Measurements from ENCODE around the gene HS6ST2.

The HS6ST2 gene

GRCh38 chrX:132750331-132751062, 207.9 kb downstream of the HS6ST2 start:
- DNase-seq (ENCODE audit: insufficient read length, low spot score) (no peak), FAIRE-seq (no peak)
- TF ChIP-seq CTCF (IDR thresholded peaks at IDR 0.05; ENCODE audit: insufficient read depth, missing control alignments) = no peak

- FAIRE-seq (no peak), DNase-seq (ENCODE audit: insufficient read length, low spot score) (no peak)
- TF ChIP-seq CTCF (IDR thresholded peaks at IDR 0.05; ENCODE audit: insufficient read depth, missing control alignments) = no peak
Observed at GRCh38 chrX:132749406-132749805, 209.0 kb downstream of the HS6ST2 start.

GRCh38 chrX:132748909-132749308, 209.5 kb downstream of the HS6ST2 start:
- DNase-seq (ENCODE audit: insufficient read length, low spot score) (no peak), FAIRE-seq (no peak)
- TF ChIP-seq CTCF (IDR thresholded peaks at IDR 0.05; ENCODE audit: insufficient read depth, missing control alignments) = no peak

- FAIRE-seq (no peak), DNase-seq (ENCODE audit: insufficient read length, low spot score) (no peak)
- TF ChIP-seq CTCF (IDR thresholded peaks at IDR 0.05; ENCODE audit: insufficient read depth, missing control alignments) = no peak
Observed at GRCh38 chrX:132748268-132748667, 210.2 kb downstream of the HS6ST2 start.

GRCh38 chrX:132745593-132745992, 212.8 kb downstream of the HS6ST2 start:
- DNase-seq (ENCODE audit: insufficient read length, low spot score) = no peak
- FAIRE-seq = no peak
- no peak for TF ChIP-seq CTCF (IDR thresholded peaks at IDR 0.05; ENCODE audit: insufficient read depth, missing control alignments)

- no peak for TF ChIP-seq CTCF (IDR thresholded peaks at IDR 0.05; ENCODE audit: insufficient read depth, missing control alignments)
- DNase-seq (ENCODE audit: insufficient read length, low spot score) (no peak), FAIRE-seq (no peak)
Observed at GRCh38 chrX:132744470-132744869, 214.0 kb downstream of the HS6ST2 start.

GRCh38 chrX:132743086-132743485, 215.3 kb downstream of the HS6ST2 start:
- DNase-seq (ENCODE audit: insufficient read length, low spot score) (no peak), FAIRE-seq (no peak)
- TF ChIP-seq CTCF (IDR thresholded peaks at IDR 0.05; ENCODE audit: insufficient read depth, missing control alignments) = no peak
